PC-3 (cell line): ENCODE data around the gene DCAF12.

Experiments
- EZH2 ChIP-seq: fragments of 300-600 bp; sonication (generic); IDR thresholded peaks from one replicate; pipeline ENCODE4 v1.6.1; 2017; ENCODE audit warnings: antibody characterized with exemption, mild to moderate bottlenecking, low read length; ENCODE audit not compliant: unreplicated experiment
- EZH2phosphoT487 ChIP-seq: fragments of 300-600 bp; sonication (generic); IDR thresholded peaks from 2 replicates; pipeline ENCODE4 v1.6.1; 2018; ENCODE audit warnings: mild to moderate bottlenecking, antibody characterized with exemption, low read length, borderline replicate concordance
- TF ChIP-seq, protein P1 (sequence below): fragments of 300-600 bp; sonication (generic); conservative IDR thresholded peaks from 2 replicates; pipeline ENCODE4 v1.5.1; 2017; ENCODE audit warnings: antibody characterized with exemption, low read depth, mild to moderate bottlenecking, low read length

DNA sequence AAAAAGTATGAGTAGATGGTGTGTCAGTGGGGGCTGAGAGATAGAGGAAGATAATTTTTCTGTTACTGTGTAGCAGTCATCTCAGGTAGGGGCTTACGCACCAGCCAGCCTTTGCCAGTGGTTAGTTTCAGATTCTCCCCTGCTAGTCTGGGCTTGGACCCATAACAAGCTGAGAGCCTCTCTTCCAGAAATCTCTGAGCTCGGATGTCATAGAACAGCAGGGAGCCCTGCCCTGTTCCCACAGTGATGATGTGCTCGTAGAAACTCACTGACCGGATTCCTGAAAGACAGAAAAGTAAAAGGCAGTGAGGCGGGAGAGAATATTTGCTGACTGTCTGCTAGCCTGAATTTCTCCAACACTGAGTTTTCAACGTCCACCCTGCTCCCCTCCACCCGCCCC, 37.2 kb downstream of the DCAF12 start:
- TF ChIP-seq, protein P1, sequence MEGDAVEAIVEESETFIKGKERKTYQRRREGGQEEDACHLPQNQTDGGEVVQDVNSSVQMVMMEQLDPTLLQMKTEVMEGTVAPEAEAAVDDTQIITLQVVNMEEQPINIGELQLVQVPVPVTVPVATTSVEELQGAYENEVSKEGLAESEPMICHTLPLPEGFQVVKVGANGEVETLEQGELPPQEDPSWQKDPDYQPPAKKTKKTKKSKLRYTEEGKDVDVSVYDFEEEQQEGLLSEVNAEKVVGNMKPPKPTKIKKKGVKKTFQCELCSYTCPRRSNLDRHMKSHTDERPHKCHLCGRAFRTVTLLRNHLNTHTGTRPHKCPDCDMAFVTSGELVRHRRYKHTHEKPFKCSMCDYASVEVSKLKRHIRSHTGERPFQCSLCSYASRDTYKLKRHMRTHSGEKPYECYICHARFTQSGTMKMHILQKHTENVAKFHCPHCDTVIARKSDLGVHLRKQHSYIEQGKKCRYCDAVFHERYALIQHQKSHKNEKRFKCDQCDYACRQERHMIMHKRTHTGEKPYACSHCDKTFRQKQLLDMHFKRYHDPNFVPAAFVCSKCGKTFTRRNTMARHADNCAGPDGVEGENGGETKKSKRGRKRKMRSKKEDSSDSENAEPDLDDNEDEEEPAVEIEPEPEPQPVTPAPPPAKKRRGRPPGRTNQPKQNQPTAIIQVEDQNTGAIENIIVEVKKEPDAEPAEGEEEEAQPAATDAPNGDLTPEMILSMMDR, result no peak
- no peak for TF ChIP-seq EZH2
- no peak for TF ChIP-seq EZH2phosphoT487
